B cell (primary cell): ENCODE results near the gene CALCOCO2.

Source experiments
- EZH2 ChIP-seq: IDR thresholded peaks from 2 replicates; pipeline ENCODE4 v1.6.1; 2012; ENCODE audit warnings: borderline replicate concordance, low read depth, mild to moderate bottlenecking, moderate library complexity, low read length; ENCODE audit not compliant: insufficient read depth, poor library complexity, severe bottlenecking
- TF ChIP-seq, protein P1 (sequence below): fragments of 200-600 bp; IDR thresholded peaks from one replicate; pipeline ENCODE4 v1.8.0; 2022; ENCODE audit warnings: antibody characterized with exemption, mild to moderate bottlenecking

DNA sequence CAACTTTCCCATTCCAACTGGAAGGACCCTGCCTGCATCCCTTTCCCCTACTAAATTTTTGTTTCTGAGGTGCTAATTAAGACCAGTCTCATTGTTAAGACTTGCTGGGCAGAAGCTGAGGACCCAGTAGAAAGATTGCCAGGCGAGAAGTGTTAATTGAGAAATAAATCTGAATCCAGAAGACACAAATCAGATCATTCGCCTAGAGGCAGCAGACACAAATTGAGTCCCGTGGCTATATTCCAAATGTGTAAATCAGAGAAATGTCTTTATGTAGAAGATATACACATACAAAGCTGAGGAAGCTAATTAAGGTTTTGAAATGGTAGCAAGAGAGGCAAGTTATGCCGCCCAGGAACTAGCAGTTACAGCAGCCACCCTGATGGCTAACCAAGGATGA, 29.6 kb downstream of the CALCOCO2 start:
- TF ChIP-seq, protein P1, sequence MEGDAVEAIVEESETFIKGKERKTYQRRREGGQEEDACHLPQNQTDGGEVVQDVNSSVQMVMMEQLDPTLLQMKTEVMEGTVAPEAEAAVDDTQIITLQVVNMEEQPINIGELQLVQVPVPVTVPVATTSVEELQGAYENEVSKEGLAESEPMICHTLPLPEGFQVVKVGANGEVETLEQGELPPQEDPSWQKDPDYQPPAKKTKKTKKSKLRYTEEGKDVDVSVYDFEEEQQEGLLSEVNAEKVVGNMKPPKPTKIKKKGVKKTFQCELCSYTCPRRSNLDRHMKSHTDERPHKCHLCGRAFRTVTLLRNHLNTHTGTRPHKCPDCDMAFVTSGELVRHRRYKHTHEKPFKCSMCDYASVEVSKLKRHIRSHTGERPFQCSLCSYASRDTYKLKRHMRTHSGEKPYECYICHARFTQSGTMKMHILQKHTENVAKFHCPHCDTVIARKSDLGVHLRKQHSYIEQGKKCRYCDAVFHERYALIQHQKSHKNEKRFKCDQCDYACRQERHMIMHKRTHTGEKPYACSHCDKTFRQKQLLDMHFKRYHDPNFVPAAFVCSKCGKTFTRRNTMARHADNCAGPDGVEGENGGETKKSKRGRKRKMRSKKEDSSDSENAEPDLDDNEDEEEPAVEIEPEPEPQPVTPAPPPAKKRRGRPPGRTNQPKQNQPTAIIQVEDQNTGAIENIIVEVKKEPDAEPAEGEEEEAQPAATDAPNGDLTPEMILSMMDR: no peak
- no peak for TF ChIP-seq EZH2
